ENCODE data around the gene VASH2. TPM values are rescaled to one million over a fixed set of nuclear protein-coding genes. Genes with fewer than 3 reads are reported as not detected.
"Not testable (repeated sequence)": the region's sequence is repeated elsewhere in the genome, so short reads cannot be mapped to it uniquely, and the experiment has no call there.

VASH2 gene
- total RNA-seq, 1 donor from 2014 or later = 0.10 TPM

DNA sequence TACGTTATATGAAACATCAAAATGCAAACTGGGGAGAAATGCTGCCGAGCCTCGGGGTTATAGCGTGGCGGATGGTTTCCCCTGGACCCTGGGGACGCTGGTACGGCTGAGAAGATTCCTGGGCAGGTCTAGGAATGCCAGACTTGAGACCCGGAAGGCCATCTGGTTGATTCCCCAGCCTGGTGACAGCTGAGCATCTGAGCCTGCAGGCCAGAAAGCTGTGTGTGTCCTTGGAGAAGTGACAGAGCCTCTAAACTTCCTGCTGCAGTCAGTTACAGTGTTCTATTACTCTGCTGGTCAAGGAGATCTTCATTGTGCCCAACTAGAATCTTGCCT lies 2.3 kb downstream of the VASH2 start:
- no peaks in the 10 kb centered on the region for H3K36me3 Mint-ChIP-seq (ENCODE audit: low read depth)
- peaks cover 3% of the 10 kb centered on the region for H3K9me3 Mint-ChIP-seq
- no peak overlapping the region for H3K4me3 Mint-ChIP-seq
- peaks cover 53% of the 10 kb centered on the region for H3K27me3 Mint-ChIP-seq (ENCODE audit: insufficient read depth)
- peaks cover 6% of the 10 kb centered on the region for H3K4me1 Mint-ChIP-seq (ENCODE audit: low read depth)
- intact Hi-C loops (cut with micrococcal nuclease) = loop anchor here (5.0 kb wide), 1 partner anchor 385 kb away; no protein-coding TSS in a partner anchor
- no peak for DNase-seq (ENCODE audit: low spot score)
- no peak overlapping the region for H3K27ac Mint-ChIP-seq

DNA sequence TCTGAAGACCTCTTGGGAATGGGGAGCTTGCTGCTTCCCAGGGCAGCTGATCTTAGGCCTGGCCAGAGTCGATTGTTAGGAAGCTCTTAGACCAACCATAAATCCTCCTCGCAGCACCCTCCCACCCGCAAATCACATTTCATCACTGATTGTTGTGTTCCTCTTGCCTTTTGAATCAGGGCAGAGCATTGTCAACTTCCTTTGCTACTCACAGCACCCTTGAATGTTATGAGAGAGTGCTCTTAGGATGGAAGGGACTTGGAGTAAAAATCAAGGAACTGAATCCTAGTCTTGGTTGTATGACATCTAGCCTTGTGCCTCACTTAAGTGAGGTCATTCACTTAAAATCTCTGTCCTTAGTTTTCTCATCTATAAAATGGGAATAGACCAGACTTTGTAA lies 3.0 kb downstream of the VASH2 start:
- intact Hi-C loops (cut with micrococcal nuclease) = loop anchor here (5.0 kb wide), 1 partner anchor 386 kb away; no protein-coding TSS in a partner anchor
- Mint-ChIP-seq H3K9me3 (peaks cover 3% of the 10 kb centered on the region), H3K4me1 (ENCODE audit: low read depth) (peaks cover 6% of the 10 kb centered on the region), H3K4me3 (no peak overlapping the region), H3K27ac (peak overlapping the region; percentile 30), H3K36me3 (ENCODE audit: low read depth) (no peaks in the 10 kb centered on the region), H3K27me3 (ENCODE audit: insufficient read depth) (peaks cover 51% of the 10 kb centered on the region)
- DNase-seq (ENCODE audit: low spot score) = no peak

DNA sequence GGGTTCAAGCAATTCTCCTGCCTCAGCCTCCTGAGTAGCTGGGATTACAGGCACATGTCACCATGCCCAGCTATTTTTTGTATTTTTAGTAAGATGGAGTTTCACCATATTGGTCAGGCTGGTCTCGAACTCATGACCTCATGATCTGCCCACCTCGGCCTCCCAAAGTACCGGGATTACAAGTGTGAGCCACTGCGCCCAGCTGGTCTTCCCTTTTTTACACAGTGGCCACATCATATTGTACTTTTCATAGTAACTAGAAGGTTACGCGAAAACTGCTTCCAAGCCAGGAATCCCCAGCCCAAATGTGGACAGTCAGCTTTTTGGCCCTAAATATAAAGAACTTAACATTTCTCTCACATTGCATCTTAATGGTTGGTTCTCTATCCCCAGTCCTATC lies 4.2 kb downstream of the VASH2 start:
- H3K36me3 Mint-ChIP-seq (ENCODE audit: low read depth) = no peaks in the 10 kb centered on the region
- no peak overlapping the region for H3K27ac Mint-ChIP-seq
- intact Hi-C loops (cut with micrococcal nuclease) = loop anchor here (5.0 kb wide), 1 partner anchor 387 kb away; no protein-coding TSS in a partner anchor
- no peak overlapping the region for H3K4me3 Mint-ChIP-seq
- H3K4me1 Mint-ChIP-seq (ENCODE audit: low read depth) = peaks cover 6% of the 10 kb centered on the region
- DNase-seq (ENCODE audit: low spot score) = no peak
- no peaks in the 10 kb centered on the region for H3K9me3 Mint-ChIP-seq
- peaks cover 39% of the 10 kb centered on the region for H3K27me3 Mint-ChIP-seq (ENCODE audit: insufficient read depth)

DNA sequence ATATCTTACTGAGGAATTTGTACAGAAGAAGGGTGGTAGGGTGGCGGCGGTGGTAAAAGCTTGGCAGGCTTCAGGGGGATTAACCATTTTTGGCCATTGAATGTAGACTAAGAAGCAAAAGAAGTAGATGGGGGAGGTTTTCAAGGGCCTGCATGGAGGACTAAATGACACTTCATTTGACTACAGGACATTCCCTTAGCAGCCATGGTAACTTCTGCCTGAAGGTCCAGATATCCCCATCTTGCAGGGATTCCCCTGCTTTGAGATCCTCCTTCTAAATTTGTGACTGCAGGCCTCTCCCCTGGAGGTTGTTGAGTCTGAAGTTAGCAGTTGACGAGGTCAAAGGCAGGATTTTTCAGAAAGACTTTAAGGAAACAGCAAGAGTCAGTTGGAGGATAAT lies 4.8 kb downstream of the VASH2 start:
- Mint-ChIP-seq H3K27me3 (ENCODE audit: insufficient read depth) (peaks cover 34% of the 10 kb centered on the region), H3K27ac (no peak overlapping the region), H3K36me3 (ENCODE audit: low read depth) (no peaks in the 10 kb centered on the region), H3K4me3 (no peak overlapping the region), H3K9me3 (no peaks in the 10 kb centered on the region), H3K4me1 (ENCODE audit: low read depth) (peaks cover 3% of the 10 kb centered on the region)
- DNase-seq (ENCODE audit: low spot score) = no peak
- intact Hi-C loops (cut with micrococcal nuclease) = no loop called here

DNA sequence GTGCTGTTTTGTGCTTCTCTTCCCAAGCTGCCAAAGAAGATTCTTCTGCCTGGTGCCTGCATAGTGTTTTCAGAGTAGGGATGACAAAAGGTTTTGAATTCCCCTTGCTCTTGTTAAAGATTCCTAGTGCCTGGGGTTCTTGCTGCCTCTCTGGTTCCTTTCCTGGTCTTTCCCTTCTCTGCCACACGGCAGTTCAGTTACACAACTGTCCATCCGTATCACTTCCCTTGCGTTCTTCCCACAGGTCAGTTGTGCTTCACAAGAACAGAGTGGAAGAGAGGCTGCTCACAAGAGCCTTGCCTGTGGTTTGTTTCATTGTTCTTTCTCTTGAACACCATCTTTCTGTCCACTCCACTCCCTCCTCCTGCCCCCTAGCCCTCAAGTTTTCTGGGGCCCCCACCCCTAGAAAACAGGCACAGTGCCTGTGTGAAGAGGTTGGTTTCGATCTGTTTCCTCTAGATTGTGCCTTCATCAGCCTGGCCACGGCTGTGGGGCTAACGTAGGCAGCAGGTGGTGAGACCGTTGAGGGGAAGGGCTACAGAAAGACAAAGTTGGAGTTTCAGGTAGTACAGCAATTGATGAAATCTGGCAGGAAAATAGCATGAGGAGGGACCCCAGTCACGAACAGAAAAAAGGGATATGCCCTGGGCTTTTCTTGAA lies 5.8 kb downstream of the VASH2 start:
- Mint-ChIP-seq H3K4me1 (ENCODE audit: low read depth) (no peaks in the 10 kb centered on the region), H3K27me3 (ENCODE audit: insufficient read depth) (peaks cover 31% of the 10 kb centered on the region), H3K27ac (no peak overlapping the region), H3K9me3 (no peaks in the 10 kb centered on the region), H3K4me3 (no peak overlapping the region), H3K36me3 (ENCODE audit: low read depth) (no peaks in the 10 kb centered on the region)
- DNase-seq (ENCODE audit: low spot score) = no peak
- intact Hi-C loops (cut with micrococcal nuclease) = no loop called here

DNA sequence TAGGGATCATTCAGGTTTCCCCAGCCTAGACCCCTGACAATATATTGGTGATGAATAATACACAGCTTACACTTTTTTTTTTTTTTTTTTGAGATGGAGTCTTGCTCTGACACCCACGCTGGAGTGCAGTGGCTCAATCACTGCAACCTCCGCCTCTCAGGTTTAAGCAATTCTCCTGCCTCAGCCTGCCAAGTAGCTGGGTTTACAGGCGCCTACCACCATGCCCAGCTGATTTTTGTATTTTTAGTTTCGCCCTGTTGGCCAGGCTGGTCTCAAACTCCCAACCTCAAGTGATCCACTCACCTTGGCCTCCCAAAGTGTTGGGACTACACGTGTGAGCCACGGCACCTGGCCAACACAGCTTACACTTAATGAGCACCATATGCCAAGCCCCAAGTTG lies 7.2 kb downstream of the VASH2 start:
- intact Hi-C loops (cut with micrococcal nuclease) = no loop called here
- Mint-ChIP-seq H3K4me1 (ENCODE audit: low read depth) (no peaks in the 10 kb centered on the region), H3K27me3 (ENCODE audit: insufficient read depth) (peaks cover 24% of the 10 kb centered on the region), H3K27ac (no peak overlapping the region), H3K9me3 (no peaks in the 10 kb centered on the region), H3K36me3 (ENCODE audit: low read depth) (no peaks in the 10 kb centered on the region), H3K4me3 (no peak overlapping the region)
- DNase-seq (ENCODE audit: low spot score) = no peak

DNA sequence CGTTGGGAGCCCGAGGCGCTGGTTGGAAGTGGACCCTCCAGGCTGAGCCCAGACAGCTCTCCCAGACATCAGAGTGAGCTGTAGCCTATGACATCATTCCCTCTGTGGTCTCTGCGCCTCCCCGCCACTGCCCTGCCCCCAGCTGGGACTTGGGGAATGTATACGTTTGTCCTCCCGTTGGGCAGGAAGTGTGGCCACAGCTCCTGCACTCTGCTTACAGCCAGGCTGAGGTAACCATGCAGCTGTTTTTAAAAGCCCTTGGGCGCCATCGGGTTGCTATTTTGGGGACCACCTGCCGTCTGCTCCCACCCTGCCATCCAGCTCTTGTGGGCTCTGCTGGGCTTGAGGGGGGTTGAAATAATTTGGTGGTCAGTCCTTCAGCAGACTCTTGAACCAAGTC lies 7.8 kb downstream of the VASH2 start:
- H3K27me3 Mint-ChIP-seq (ENCODE audit: insufficient read depth) = peaks cover 18% of the 10 kb centered on the region

DNA sequence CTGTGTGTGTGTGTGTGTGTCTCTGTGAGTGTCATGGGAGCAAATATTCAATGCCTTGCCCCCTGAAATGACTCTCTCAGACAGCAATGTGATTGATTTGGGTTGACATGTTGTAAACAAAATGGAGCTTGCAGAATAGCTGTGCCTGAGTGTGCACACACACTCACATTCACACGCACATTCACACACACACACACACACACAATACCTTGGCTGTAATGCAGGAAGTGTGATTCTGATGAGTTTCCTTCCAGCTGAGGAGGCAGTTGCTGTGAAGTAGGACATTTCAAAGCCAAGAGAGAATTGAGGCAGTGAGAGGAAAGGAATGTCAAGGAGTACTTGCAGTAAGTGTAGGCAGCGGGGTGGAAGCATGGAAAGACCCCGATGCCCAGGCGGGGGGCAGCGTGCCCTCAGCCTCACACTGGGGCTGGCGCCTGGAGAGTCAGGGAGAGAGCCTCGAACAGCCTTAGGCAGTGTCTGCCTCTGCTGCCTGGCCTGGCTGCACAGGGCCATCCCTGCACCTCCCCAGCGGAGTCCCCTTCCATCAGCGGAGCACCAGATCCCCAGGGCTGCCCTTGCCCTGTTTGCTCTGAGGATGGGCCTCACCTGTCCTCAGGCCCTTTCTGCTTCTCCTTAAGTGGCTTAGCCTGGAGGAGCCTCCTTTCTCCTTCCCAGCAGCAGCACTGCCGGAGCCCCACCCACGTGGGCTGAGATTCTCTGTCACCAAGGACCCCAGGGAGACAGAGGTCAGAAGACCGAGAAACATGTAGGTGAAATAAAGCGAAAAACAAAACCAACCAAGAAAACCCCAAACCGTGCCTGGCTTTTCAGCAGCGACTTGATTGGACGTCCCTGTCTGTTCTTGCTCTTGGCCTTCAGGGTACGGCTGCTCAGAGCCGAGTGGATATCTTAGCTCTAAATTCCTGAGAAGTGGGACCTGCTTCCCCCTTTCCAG lies 9.2 kb downstream of the VASH2 start:
- Mint-ChIP-seq H3K27me3 (ENCODE audit: insufficient read depth) (peaks cover 20% of the 10 kb centered on the region), H3K36me3 (ENCODE audit: low read depth) (no peaks in the 10 kb centered on the region), H3K27ac (no peak overlapping the region), H3K4me3 (no peak overlapping the region), H3K9me3 (no peaks in the 10 kb centered on the region), H3K4me1 (ENCODE audit: low read depth) (no peaks in the 10 kb centered on the region)
- intact Hi-C loops (cut with micrococcal nuclease) = no loop called here
- DNase-seq (ENCODE audit: low spot score) = no peak

More for the DNA sequence above, 7.8 kb downstream of the VASH2 start:
- Mint-ChIP-seq H3K36me3 (ENCODE audit: low read depth) (no peaks in the 10 kb centered on the region), H3K27ac (no peak overlapping the region), H3K4me1 (ENCODE audit: low read depth) (no peaks in the 10 kb centered on the region), H3K4me3 (no peak overlapping the region), H3K9me3 (no peaks in the 10 kb centered on the region)
- DNase-seq (ENCODE audit: low spot score) = no peak
- intact Hi-C loops (cut with micrococcal nuclease) = no loop called here

DNA sequence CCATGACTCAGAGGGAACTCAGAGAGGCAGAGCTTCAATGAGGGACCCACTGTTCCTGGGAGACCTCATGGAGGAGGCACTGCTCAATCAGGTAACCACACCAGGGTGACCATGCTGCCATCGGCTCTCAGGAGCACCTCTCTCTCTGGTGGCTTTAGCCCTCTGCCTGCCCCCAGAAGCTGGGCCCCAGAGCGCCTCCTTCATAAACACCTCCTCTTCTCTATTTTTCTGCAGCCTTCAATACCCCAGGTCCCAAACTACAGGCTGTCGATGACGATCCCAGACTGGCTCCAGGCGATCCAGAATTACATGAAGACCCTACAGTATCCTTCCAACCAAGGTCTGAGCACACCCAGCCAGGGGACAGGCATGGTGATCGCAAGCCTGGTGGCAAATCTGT lies 10.6 kb downstream of the VASH2 start:
- intact Hi-C loops (cut with micrococcal nuclease) = no loop called here
- Mint-ChIP-seq H3K9me3 (no peaks in the 10 kb centered on the region), H3K27ac (no peak overlapping the region), H3K4me3 (no peak overlapping the region), H3K36me3 (ENCODE audit: low read depth) (no peaks in the 10 kb centered on the region), H3K4me1 (ENCODE audit: low read depth) (no peaks in the 10 kb centered on the region), H3K27me3 (ENCODE audit: insufficient read depth) (peaks cover 20% of the 10 kb centered on the region)
- DNase-seq (ENCODE audit: low spot score) = no peak

DNA sequence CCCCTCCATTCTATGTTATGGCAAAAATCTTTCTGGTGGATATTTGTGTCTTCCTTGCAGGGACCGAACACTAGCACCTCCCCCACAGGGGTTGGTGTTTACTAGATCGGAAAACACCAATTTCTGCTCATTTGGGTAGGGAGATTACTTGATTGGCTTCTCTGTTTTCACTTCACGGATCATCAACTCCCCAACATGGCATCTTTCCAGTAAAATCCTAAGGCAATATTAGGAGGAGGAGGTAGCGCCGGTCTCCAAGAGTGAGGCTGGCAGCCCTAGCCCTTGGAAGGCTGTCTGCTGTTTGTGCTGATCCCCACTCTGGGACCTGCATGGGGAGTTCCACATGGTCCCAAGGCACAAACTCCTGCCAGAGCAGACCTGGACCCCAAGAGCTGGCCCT lies 12.2 kb downstream of the VASH2 start:
- peaks cover 16% of the 10 kb centered on the region for H3K27me3 Mint-ChIP-seq (ENCODE audit: insufficient read depth)

DNA sequence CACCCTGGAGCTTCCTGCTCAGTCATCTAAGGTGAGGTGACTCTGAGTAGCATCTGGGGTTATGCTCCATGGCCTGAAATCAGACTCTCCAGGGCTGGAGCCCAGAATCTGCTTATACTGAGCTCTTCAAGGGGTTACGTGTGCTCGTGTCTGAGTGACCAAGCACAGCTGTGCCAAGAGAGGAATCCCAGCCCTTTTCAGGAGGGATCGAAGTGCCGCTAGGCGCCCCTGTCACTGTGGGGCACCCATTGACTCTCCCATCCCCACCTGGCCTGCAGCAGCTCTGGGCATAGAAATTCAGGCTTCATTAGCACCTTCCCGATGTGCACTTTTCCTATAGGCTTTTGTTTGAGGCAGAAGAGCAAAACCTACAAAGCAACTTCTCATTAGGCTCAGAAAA lies 13.8 kb downstream of the VASH2 start:
- intact Hi-C loops (cut with micrococcal nuclease) = no loop called here
- Mint-ChIP-seq H3K36me3 (ENCODE audit: low read depth) (no peaks in the 10 kb centered on the region), H3K9me3 (no peaks in the 10 kb centered on the region), H3K27ac (no peak overlapping the region), H3K4me3 (no peak overlapping the region), H3K4me1 (ENCODE audit: low read depth) (peaks cover 7% of the 10 kb centered on the region), H3K27me3 (ENCODE audit: insufficient read depth) (peaks cover 22% of the 10 kb centered on the region)
- no peak for DNase-seq (ENCODE audit: low spot score)

More for the DNA sequence above, 12.2 kb downstream of the VASH2 start:
- intact Hi-C loops (cut with micrococcal nuclease) = no loop called here
- no peak for DNase-seq (ENCODE audit: low spot score)
- no peak overlapping the region for H3K4me3 Mint-ChIP-seq
- no peaks in the 10 kb centered on the region for H3K4me1 Mint-ChIP-seq (ENCODE audit: low read depth)
- no peaks in the 10 kb centered on the region for H3K36me3 Mint-ChIP-seq (ENCODE audit: low read depth)
- no peak overlapping the region for H3K27ac Mint-ChIP-seq
- H3K9me3 Mint-ChIP-seq = no peaks in the 10 kb centered on the region

DNA sequence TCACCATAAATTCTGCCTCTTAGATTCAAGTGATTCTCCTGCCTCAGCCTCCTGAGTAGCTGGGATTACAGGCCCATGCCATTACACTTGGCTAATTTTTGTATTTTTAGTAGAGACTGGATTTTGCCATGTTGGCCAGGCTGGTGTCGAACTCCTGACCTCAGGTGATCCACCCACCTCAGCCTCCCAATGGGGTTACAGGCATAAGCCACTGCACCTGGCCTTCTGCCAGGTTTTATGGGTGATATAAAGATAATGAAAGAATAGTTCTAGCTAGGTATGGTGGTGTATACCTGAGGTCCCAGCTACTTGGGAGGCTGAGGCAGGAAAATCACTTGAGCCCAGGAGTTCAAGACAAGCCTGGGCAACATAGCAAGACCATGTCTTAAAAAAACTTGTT lies 14.7 kb downstream of the VASH2 start:
- DNase-seq (ENCODE audit: low spot score); H3K4me3 Mint-ChIP-seq; H3K36me3 Mint-ChIP-seq (ENCODE audit: low read depth); H3K27ac Mint-ChIP-seq; H3K4me1 Mint-ChIP-seq (ENCODE audit: low read depth); intact Hi-C loops (cut with micrococcal nuclease); H3K9me3 Mint-ChIP-seq: not testable (repeated sequence)
- H3K27me3 Mint-ChIP-seq (ENCODE audit: insufficient read depth) = peaks cover 26% of the 10 kb centered on the region

DNA sequence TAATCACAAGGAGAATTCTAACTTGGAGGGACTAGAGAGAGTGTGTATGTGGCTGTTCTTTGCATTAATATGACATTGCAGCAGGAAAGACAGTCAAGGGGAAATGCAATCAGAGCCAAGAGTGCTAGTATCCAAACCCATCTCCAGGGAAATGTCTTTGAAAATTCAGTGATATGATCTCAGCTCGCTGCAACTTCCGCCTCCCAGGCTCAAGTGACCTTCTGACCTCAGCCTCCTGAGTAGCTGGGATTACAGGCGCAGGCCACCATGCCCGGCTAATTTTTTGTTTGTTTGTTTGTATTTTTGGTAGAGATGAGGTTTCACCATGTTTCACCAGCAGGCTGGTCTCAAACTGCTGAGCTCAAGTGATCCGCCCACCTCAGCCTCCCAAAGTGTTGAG lies 16.3 kb downstream of the VASH2 start:
- Mint-ChIP-seq H3K4me1 (ENCODE audit: low read depth) (peaks cover 7% of the 10 kb centered on the region), H3K9me3 (no peaks in the 10 kb centered on the region), H3K4me3 (no peak overlapping the region), H3K36me3 (ENCODE audit: low read depth) (no peaks in the 10 kb centered on the region), H3K27ac (no peak overlapping the region), H3K27me3 (ENCODE audit: insufficient read depth) (peaks cover 22% of the 10 kb centered on the region)
- DNase-seq (ENCODE audit: low spot score) = no peak
- intact Hi-C loops (cut with micrococcal nuclease) = no loop called here
